K562 (cell line): ENCODE data around the gene NDFIP1.

Source experiments
- ARHGAP35 ChIP-seq: fragments of 450-650 bp; IDR thresholded peaks from 2 replicates; pipeline ENCODE4 v1.6.1; 2018; ENCODE audit not compliant: partially characterized antibody
- ARNT ChIP-seq, 2 experiments: fragments of 450-650 bp; IDR thresholded peaks; 2 replicates each; pipeline ENCODE4 v1.6.1; 2016; ENCODE audit warnings: mild to moderate bottlenecking in 1 of 2
- ATF3 ChIP-seq, 2 experiments: fragments of 450-650 bp in 1 of 2; sonication (generic) in 1 of 2; formaldehyde crosslinking in 1 of 2; IDR thresholded peaks in 1 of 2; conservative IDR thresholded peaks in 1 of 2; 2 replicates each; pipeline versions ENCODE4 v1.6.1 to v1.8.1; 2016 to 2023; ENCODE audit warnings: mild to moderate bottlenecking in 2 of 2, moderate library complexity in 2 of 2, inconsistent platforms in 1 of 2, missing genetic modification reagents in 1 of 2
- BRCA1 ChIP-seq, 2 experiments: fragments of 450-650 bp in 1 of 2; sonication (generic) in 1 of 2; formaldehyde crosslinking in 1 of 2; IDR thresholded peaks; 2 replicates each; pipeline versions ENCODE4 v1.5.0 to v1.6.1; 2017 to 2020; ENCODE audit warnings: mild to moderate bottlenecking in 1 of 2, missing genetic modification reagents in 1 of 2
- CCAR2 ChIP-seq: fragments of 200-400 bp; formaldehyde crosslinking; IDR thresholded peaks from 2 replicates; pipeline ENCODE4 v1.6.1; 2017; ENCODE audit warnings: mild to moderate bottlenecking, low read depth, low read length
- ELF4 ChIP-seq: fragments of 450-650 bp; formaldehyde crosslinking; IDR thresholded peaks from 2 replicates; pipeline ENCODE4 v1.4.0; 2022; ENCODE audit warnings: missing genetic modification characterization
- FOXP4 ChIP-seq: sonication (generic); formaldehyde crosslinking; IDR thresholded peaks from 2 replicates; pipeline ENCODE4 v1.8.0; 2022; ENCODE audit warnings: mild to moderate bottlenecking, missing genetic modification reagents, borderline replicate concordance
- GATAD2B ChIP-seq: fragments of 450-650 bp; IDR thresholded peaks from 2 replicates; pipeline ENCODE4 v1.6.1; 2017; ENCODE audit warnings: mild to moderate bottlenecking, borderline replicate concordance
- KAT8 ChIP-seq: fragments of 450-650 bp; IDR thresholded peaks from 2 replicates; pipeline ENCODE4 v1.6.1; 2016; ENCODE audit warnings: low read depth, mild to moderate bottlenecking
- MED1 ChIP-seq: sonication (generic); formaldehyde crosslinking; IDR thresholded peaks from 2 replicates; pipeline ENCODE4 v1.8.1; 2023; ENCODE audit warnings: missing genetic modification reagents, borderline replicate concordance
- MTF1 ChIP-seq: fragments of 250-450 bp; sonication (Bioruptor Pico); IDR thresholded peaks from 2 replicates; pipeline ENCODE4 v1.9.0; 2021; ENCODE audit warnings: moderate library complexity, mild to moderate bottlenecking, inconsistent platforms, borderline replicate concordance
- NRF1 ChIP-seq, 2 experiments: fragments of 450-650 bp; IDR thresholded peaks in 1 of 2; conservative IDR thresholded peaks in 1 of 2; 2 replicates each; pipeline ENCODE4 v1.6.1; 2014; ENCODE audit warnings: mild to moderate bottlenecking in 2 of 2
- POLR2A ChIP-seq: fragments of 450-650 bp; conservative IDR thresholded peaks from 2 replicates; pipeline ENCODE4 v1.6.1; 2016
- ZNF408 ChIP-seq: fragments of 250-450 bp; sonication (Bioruptor Pico); IDR thresholded peaks from 2 replicates; pipeline ENCODE4 v1.4.0; 2020; ENCODE audit warnings: low read depth, mild to moderate bottlenecking, moderate library complexity

DNA sequence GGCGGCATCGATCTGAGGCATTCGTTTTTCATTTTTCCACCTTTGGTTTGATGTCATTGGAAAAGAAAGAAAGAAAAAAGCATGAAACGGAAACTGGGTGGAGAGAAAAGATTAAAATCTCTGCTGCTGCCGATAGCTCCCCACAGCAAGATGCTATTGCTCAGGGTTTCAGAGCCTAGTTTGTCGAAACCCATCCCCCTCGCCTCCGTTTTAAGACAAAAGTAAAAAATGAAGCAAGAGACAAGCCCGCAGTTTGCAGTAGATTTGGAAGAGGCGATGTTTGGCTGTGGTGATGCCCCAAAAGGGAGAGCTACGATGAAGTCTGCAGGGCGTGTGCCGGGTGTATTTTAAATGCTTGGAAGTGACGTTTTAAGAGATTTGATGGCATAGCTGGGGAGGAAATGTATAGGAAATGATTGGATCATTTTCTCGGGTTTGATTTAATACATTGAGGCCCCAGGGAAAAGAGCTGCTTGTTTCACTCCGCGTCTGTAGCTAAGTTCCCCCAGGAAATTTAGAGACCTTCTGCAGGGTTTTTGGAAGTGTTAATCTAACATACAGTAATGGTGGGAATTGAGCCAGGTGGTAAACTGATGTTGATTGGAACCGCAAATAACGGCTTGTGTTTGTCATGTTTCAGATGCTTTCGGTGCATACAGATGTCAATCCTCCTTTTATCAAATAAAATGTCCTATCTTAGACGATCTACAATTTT, 909 bp downstream of the NDFIP1 start:
- TF ChIP-seq FOXP4 (CRISPR knock-in tag) (no peak), ATF3 (IDR thresholded peaks at IDR 0.05) (no peak), ATF3 (CRISPR knock-in tag; conservative IDR thresholded peaks at IDR 0.05) (no peak), CCAR2 (no peak), POLR2A (no peak), ELF4 (CRISPR knock-in tag) (no peak), BRCA1 (IDR thresholded peaks at IDR 0.05) (no peak), BRCA1 (CRISPR knock-in tag; IDR thresholded peaks at IDR 0.05) (no peak), MED1 (no peak), ARHGAP35 (no peak), ARNT (IDR thresholded peaks at IDR 0.05) (no peak), MTF1 (CRISPR knock-in tag) (no peak), GATAD2B (no peak), ZNF408 (CRISPR knock-in tag) (no peak), NRF1 (conservative IDR thresholded peaks at IDR 0.05 in 1 of 2, IDR thresholded peaks at IDR 0.05 in 1 of 2) (no peak), KAT8 (no peak)
